K562 (cell line): ENCODE data around the gene PRSS23.

ENCODE experiments used
- CTCF ChIP-seq, 3 experiments: IDR thresholded peaks in 2 of 3; conservative IDR thresholded peaks in 1 of 3; 2 replicates each; pipeline ENCODE4 v1.5.1; 2011 to 2012; ENCODE audit warnings: low read length in 3 of 3, mild to moderate bottlenecking in 3 of 3, control low read depth in 2 of 3, improper control_type of control experiment in 1 of 3, inconsistent platforms in 1 of 3, low read depth in 1 of 3, mixed read lengths in 1 of 3, moderate library complexity in 1 of 3; ENCODE audit not compliant: insufficient read depth in 2 of 3
- DEAF1 ChIP-seq: fragments of 450-650 bp; formaldehyde crosslinking; IDR thresholded peaks from 2 replicates; pipeline ENCODE4 v1.4.0; 2020; ENCODE audit warnings: mild to moderate bottlenecking, moderate library complexity
- EP300 ChIP-seq: IDR thresholded peaks from 2 replicates; pipeline ENCODE4 v1.6.1; 2012; ENCODE audit warnings: low read length, improper control_type of control experiment

GRCh38 chr11:86809561-86809960 lies 9.2 kb downstream of the PRSS23 start:
- TF ChIP-seq CTCF (IDR thresholded peaks at IDR 0.05 in 2 of 3, conservative IDR thresholded peaks at IDR 0.05 in 1 of 3; ENCODE audit: insufficient read depth in 2 of 3, low read depth in 1 of 3, low read length in 3 of 3): no peak
- TF ChIP-seq DEAF1 (CRISPR knock-in tag): no peak
- no peak for TF ChIP-seq EP300
